ENCODE results near the gene SEMA4A. TPM values are rescaled to one million over a fixed set of nuclear protein-coding genes. Genes with fewer than 3 reads are reported as not detected.

SEMA4A gene
- total and polyA plus RNA-seq, 9 of the 15 experiments (the other 6 are each of a cell fraction or from before 2014, with no cell fraction given): 0.04 to 1.7 (median 0.45) TPM

GRCh38 chr1:156177919-156178654 lies 24.7 kb downstream of the SEMA4A start (continued):
- TF ChIP-seq UBTF (IDR thresholded peaks at IDR 0.05; ENCODE audit: borderline replicate concordance in 1 of 2, low read depth in 2 of 2, low read length in 2 of 2) (no peak), PCBP1 (IDR thresholded peaks at IDR 0.05; ENCODE audit: low read depth, low read length, poor library complexity, severe bottlenecking) (no peak), FUS (optimal IDR thresholded peaks at IDR 0.05; ENCODE audit: low read depth, low read length) (no peak), ZNF175 (CRISPR knock-in tag; IDR thresholded peaks at IDR 0.05; ENCODE audit: low read depth) (no peak), TCF3 (CRISPR knock-in tag; IDR thresholded peaks at IDR 0.05) (peak; percentile 77), ZFPM2 (CRISPR knock-in tag; IDR thresholded peaks at IDR 0.05) (no peak), NFIC (IDR thresholded peaks at IDR 0.05) (peak; percentile 19; the same call in 1 of the 2 replicates), SMARCE1 (IDR thresholded peaks at IDR 0.05) (peak; percentile 30; the same call in 1 of the 2 replicates), ARID4B (CRISPR knock-in tag; IDR thresholded peaks at IDR 0.05) (no peak), HDAC8 (tag; IDR thresholded peaks at IDR 0.05) (no peak), ZNF507 (tag; conservative IDR thresholded peaks at IDR 0.05) (no peak), KAT2B (IDR thresholded peaks at IDR 0.05; ENCODE audit: low read depth, low read length) (no peak), ASH1L (IDR thresholded peaks at IDR 0.05; ENCODE audit: borderline replicate concordance, low read depth, partially characterized antibody) (no peak), TAF15 (IDR thresholded peaks at IDR 0.05; ENCODE audit: low read depth, low read length) (no peak), SRSF7 (optimal IDR thresholded peaks at IDR 0.05; ENCODE audit: low read depth, low read length) (no peak), GABPB2 (CRISPR knock-in tag; conservative IDR thresholded peaks at IDR 0.05) (no peak), DEAF1 (CRISPR knock-in tag; IDR thresholded peaks at IDR 0.05) (no peak), CBX1 (IDR thresholded peaks at IDR 0.05; ENCODE audit: low read depth) (no peak), SRSF3 (IDR thresholded peaks at IDR 0.05; ENCODE audit: insufficient read depth, low read length) (no peak), C11orf30 (IDR thresholded peaks at IDR 0.05; ENCODE audit: low read depth) (no peak), TSC22D4 (tag; IDR thresholded peaks at IDR 0.05) (no peak)
